GM18520 (cell line): ENCODE measurements around the gene DLX5.

Source experiments
- ATAC-seq: cut with Tn5 transposase; IDR thresholded peaks from one replicate; pipeline ENCODE4 v1.9.1; 2021; ENCODE audit not compliant: unreplicated experiment

The DLX5 gene

DNA sequence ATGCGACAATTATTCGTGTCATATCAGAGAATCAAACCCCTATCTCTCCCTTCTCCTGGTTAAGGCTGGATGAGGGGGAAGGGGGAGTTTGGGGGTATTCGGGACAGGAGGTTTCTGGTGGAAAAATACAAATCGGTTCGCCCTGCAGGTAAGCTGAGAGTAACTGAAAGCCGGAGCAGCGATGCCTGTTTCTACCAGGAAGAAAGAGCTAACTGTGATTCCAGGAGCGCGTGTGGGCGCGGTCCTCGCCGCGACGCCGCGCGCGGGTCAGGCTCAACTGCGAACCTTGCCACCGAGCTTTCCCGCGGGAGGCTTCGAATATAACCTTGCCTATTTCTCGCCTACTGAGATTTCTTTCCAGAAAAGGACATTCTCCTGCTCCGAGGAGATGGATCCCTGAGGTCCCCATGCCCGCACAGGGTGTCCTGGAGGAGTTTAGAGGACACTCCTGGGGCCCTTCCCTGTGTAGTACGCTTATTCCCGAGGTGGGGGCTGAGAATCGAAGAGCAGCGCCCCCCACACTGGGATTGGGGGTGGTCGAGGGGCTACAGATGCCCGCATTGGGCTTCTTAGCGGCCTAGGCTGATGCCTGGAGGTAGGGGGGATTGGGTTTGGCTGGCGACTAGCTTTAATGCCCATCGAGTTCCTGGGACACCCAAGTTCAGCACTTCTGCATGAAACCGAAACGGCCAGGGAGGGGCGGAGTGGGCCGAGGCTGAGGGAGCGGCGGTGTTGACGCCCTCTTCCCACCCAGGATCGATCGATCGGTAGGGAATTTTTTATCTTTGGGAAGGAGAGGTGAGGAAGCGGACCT, 32.2 kb downstream of the DLX5 start:
- ATAC-seq, result no peak

DNA sequence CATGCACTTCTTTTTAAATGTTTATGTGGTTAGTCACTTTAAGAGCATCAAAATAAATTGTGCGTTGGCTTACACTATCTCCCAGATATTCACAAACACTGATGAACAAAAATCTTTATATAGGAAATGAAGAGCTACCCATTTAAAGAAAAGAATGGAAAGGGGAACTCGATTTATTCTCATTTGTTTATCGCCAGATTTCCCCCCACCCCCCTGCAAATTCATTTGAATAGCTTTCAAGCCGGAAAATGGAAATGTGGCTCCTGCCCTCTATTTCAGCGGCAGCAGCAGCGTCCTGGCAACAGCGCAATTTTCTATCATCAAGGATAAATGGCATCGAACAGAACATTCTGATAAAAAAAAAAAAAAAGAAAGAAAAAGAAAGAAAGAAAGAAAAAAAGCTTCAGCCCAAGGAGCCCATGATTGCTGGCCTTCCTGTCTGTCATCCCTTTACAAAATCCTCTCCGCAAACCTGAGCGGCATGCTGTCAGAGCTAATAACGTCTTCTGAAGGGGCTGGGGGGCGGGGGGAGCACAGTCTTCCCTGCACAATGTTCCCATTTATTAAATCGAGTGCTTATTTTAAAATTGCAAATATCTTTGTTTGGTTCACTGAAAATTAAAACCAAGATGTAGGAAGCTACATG, 33.0 kb downstream of the DLX5 start:
- no peak for ATAC-seq

DNA sequence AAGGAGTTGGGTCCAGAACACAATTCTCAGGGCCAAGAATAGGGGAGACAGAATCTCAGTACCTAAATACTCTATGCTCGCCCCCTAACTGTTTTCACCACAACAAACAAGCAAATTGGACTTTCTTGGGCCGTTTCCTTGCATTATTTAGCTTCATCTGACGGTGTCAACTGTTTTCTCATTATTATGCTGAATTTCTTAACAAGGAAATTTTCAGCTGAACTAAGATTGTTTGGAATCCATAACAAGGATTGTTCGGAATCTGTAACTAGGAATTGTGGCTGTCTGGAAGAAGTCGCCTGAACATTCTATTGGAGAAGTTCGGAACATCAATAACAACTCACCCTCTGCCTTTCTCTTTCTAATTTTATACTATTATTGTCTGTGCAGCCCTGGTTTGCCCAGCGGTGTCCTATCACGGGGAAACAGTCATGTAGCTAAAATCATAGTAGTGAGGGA, 34.7 kb downstream of the DLX5 start:
- ATAC-seq, result no peak

DNA sequence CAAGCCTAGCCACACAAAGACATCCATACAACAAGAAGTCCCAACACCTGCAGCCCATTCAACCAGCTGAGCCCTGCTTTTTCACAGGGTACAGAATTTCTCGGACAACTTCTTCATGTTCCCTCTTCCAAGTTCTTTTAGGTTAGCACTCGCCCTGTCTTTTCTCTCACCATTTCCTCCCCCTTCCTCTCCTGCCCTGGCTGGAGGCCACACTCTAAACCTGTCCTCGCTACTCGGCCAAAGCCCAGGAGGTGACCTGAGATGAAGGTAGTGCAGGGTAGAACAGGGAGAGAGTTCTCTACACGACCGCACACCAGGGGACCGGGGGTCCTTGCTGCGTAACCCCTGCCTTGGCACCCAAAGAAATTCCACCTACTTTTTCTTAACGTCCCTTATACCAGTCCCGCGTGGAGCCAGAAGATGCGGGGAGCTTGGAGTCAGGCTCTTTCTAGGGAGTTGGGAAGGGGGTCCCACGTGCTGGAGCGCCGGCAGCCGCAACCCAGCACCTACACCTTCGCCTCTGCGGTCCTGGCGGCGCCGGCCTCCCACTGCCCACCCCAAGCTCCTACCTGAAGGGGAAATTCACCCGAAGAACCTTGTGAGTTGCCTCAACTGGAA, 35.3 kb downstream of the DLX5 start:
- ATAC-seq, result no peak

DNA sequence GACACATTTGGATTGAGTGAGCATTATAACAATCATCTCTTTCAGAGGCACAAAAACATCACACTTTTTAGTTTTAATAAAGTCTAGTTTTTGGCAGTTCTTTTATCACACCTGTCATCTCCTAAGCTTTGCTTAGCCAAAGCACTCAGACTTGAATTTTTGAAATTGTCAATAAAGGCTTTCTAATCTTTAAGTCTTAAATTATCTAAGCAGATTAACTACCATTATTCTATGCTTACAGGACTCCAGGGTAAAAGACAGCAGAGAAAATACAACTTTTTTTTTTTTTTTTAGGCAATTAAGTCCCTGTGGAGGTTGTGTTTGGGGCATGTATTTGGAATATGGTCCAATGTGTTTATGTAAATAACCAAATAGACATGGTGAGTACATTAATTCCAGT, 36.9 kb downstream of the DLX5 start:
- ATAC-seq, result no peak

DNA sequence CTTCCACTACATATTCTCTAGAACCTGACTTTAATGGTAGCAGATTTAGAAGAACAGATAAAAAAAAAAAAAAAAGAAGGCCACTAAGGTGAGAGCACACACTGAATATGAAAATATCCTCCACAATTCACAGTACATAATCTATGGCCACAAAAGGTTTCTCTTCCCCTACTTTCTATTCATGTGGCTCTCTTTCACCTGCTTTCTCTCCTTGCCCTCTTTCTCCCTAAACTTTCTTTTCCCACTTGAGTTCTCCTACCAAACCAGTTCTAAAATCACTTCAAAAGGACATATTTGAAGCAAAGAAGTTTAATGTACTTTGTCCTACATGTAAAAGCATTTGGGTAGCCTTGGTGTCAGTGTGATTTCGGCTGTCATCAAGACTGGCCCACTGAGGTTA, 37.7 kb downstream of the DLX5 start:
- ATAC-seq, result no peak

DNA sequence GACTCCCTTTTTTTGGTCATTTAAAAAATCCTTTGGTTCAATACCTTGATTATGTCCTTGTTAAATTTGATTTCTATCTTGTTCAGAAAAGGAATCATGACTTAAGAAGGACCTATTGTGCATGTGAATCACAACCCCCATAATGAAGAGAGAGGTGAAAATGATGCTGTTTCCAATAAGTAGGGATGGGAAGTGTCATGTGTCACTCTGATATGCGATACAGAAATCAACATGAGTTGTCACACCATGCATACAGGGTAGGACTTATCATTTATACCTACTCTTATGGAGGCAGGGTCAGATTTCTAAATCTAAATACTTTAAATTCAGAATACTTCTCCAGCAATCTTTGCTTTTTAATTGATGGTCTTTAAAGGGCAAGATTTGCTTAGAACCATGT, 38.6 kb downstream of the DLX5 start:
- ATAC-seq, result no peak

DNA sequence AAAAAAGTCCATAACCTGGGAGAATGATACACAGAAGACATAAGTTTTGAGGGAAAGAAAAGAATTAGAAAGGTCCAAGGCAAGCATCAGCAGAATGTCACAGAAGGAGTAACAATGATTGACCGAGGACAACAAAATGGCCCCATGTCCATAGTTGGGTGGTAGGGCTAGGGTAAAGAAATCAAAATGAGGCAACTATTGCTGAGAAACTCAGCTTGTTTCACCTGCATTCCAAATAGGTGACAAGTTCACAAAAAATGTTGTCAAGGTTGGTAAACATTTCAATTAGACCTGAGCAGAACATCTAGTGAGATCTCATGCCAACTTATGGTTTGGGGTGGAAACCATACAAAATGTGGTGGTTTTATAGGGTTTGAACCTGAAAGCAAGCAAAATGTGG, 42.0 kb downstream of the DLX5 start:
- no peak for ATAC-seq

DNA sequence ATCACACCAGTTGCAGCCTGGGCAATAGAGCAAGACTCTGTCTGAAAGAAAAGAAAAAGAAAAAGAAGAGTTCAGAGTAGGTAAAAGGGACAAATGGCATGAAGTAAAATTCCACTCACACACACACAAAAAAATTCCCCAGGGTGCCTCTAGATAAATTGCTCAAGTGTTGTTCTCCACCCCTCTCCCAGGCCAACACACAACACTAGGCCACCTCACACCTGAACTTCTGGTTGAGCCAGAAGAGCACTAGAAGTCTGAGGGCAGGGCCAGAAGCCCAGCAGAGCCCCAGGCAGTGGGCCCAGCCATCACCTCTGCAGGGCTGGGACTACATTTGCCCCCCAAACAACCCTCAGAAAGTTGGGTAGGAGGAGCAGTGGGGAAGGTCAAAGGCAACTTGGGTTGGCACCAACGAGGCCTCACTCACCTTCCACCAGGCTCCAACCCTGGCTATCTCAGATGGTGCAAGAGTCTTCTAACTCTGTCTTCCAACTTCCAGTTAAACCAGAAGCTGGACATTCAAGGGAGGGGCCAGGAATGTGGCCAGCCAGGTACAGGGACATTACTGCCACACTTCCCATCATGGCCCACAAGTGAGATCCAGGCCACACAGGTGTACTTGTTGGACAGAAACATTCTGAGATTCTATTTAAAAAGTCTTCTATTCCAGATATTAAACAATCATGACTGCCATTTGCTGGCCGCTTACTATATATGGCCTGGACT, 44.9 kb downstream of the DLX5 start:
- ATAC-seq, result no peak

DNA sequence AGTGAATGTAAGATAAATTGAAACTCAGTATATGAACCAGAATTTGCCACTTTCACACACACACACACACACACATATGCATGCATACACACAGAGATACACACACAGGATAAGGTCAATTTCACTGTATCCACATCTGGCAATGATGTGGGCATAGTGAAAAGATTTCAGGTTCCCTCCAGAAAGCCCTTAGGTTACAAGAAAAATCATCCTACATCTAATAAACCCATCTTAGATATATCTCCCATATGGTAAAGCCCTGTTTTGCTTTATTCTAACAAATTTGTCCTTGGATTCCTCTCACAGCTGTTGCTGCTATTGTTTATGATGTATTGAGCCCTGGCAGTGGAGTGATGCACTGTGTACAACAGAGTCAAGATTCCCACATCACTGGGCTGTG, 47.2 kb downstream of the DLX5 start:
- no peak for ATAC-seq

DNA sequence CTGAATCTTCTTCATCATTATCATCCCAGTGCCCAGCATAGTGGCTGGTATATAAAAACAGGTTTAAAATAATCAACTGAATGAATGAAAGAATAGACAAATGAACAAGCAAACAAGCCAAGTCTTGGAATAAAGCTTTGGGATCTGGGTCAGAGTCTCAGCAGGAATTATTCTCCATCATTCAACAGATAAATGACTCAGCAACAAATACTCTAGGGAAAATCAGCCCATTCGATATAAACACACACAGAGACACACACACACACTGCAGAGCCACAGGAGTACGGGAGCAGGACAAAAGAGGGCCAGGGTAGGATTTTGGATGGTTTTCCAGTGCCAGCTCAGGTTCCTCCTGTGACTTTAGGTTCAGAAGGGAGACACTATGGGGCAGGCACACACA, 48.5 kb downstream of the DLX5 start:
- no peak for ATAC-seq

DNA sequence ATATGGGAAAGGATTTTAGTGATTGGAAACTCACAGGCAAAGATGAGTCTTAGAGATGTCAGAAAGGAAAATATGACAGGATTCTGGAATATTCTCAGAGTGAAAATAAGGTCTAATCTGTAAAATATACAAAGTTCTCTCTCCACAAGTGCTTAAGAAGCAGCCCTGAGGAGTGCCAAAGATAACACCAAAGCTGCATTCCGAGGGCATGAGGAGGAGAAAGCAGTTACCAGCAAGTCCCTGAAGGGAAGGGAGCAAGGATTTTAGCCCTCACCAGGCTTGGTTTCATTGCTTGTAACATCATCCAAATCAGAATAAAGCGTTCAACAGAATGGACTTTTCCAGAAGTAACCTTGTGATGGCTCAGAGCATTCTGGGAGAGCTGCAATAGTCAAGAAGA, 50.6 kb downstream of the DLX5 start:
- no peak for ATAC-seq

DNA sequence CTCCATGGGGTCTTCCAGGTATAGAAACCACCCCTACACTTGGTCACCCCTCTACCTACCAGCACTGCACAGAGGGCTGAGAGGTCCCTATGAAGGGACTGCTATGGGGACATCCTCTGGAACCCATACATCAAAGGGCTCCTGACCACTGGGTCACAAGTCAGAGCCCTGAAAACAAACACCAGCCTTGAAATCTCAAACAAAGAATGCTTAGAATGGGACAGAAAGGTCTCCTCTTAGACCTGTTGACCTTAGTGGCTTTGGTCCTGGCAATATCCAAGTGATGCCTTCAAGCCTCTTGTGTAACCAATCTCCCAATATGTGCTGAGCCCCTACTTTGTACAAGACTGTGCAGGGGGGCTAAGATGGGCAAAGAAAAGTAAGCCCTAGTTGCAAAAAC, 53.9 kb downstream of the DLX5 start:
- ATAC-seq, result no peak
